Neutrophil (primary cell): ENCODE data around the gene NCCRP1.

ENCODE experiments used
- H3K27ac ChIP-seq: fragments of 200-600 bp; sonication (generic); 2 replicates; pipeline ENCODE4 v1.5.1; 2016; ENCODE audit warnings: mild to moderate bottlenecking, moderate library complexity
- H3K27me3 ChIP-seq: fragments of 200-600 bp; sonication (generic); 2 replicates; pipeline ENCODE4 v1.6.0; 2016; ENCODE audit warnings: mild to moderate bottlenecking
- H3K36me3 ChIP-seq: fragments of 200-600 bp; sonication (generic); 2 replicates; pipeline ENCODE4 v1.5.1; 2017
- H3K4me1 ChIP-seq, 2 experiments: fragments of 200-600 bp in 1 of 2; sonication (generic) in 1 of 2; 1 replicate in 1 of 2; 2 replicates in 1 of 2; pipeline versions ENCODE4 v1.5.1 to v1.6.1; 2013 to 2016; ENCODE audit warnings: low read depth in 1 of 2, low read length in 1 of 2, mild to moderate bottlenecking in 1 of 2, moderate library complexity in 1 of 2; ENCODE audit not compliant: control insufficient read depth in 1 of 2, insufficient read depth in 1 of 2
- H3K4me3 ChIP-seq, 2 experiments: fragments of 200-600 bp in 1 of 2; sonication (generic) in 1 of 2; 1 replicate in 1 of 2; 2 replicates in 1 of 2; pipeline ENCODE4 v1.5.1; 2013 to 2016; ENCODE audit warnings: low read depth in 1 of 2, low read length in 1 of 2, mild to moderate bottlenecking in 1 of 2, moderate library complexity in 1 of 2
- H3K9me3 ChIP-seq: fragments of 200-600 bp; sonication (generic); 2 replicates; pipeline ENCODE4 v1.5.1; 2016
- CTCF ChIP-seq: fragments of 200-600 bp; sonication (generic); IDR thresholded peaks from 2 replicates; pipeline ENCODE4 v1.5.1; 2016; ENCODE audit warnings: antibody characterized with exemption

NCCRP1 gene

GRCh38 chr19:39196860-39197562 is at the start of gene NCCRP1:
NCCRP1 (plus strand) TSS chr19:39196964; CDS start chr19:39196983, 19 bp downstream.
- TF ChIP-seq CTCF = no peak
- Histone ChIP-seq H3K36me3 (no peaks in the 10 kb centered on the region), H3K4me3 (no peak within 1 kb of the TSS), H3K27me3 (peaks cover 86% of the 10 kb centered on the region), H3K9me3 (no peaks in the 10 kb centered on the region), H3K4me1 (no peaks in the 10 kb centered on the region), H3K27ac (no peak within 1 kb of the TSS)

DNA sequence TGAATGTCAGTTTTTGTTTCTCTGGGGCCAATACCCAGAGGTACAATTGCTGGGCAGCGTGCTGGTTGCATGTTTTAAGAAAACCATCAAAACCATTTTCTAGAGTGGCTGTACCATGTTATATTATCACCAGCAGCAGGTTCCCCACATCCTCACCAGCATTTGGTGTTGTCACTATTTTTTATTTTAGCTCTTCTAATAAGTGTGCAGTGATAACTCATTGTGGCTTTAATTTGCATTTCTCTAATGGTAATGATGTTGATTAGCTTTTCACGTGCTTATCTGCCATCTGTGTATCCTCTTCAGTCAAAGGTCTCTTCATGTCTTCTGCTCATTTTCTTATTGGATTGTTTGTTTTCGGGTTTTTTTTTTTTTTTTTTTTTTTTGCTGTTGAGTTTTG is 49.3 kb upstream of the NCCRP1 start:
- H3K4me1 ChIP-seq = peaks cover 7 to 14% of the 10 kb centered on the region in 2 experiments
- no peak overlapping the region for H3K4me3 ChIP-seq
- no peaks in the 10 kb centered on the region for H3K27me3 ChIP-seq
- H3K36me3 ChIP-seq = no peaks in the 10 kb centered on the region
- TF ChIP-seq CTCF = no peak
- no peak overlapping the region for H3K27ac ChIP-seq
- H3K9me3 ChIP-seq = no peaks in the 10 kb centered on the region

DNA sequence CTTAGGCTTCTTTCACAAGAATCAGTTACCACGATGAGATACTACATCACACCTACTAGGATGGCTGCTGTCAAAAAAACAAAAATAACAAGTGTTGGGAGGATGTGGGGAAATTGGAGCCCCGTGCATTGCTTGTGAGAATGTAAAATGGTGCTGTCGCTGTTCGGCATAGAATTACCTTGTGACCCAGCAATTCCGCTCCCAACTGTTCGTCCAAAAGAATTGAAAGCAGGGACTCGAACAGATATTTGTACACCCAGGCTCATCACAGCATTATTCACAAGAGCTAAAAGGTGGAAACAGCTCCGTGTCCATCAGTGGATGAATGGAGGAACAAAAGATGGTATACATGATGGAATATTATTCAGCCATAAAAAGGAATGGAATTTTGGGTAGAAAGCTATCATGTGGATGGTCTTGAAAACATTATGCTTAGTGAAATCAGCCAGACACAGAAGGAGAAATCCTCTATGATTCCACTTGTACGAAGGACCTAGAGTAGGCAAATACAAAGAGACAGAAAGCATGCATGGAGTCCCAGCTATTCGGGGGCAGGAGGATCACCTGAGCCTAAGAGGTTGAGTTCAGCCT is 47.7 kb upstream of the NCCRP1 start:
- Histone ChIP-seq H3K4me3 (no peak overlapping the region), H3K4me1 (peaks cover 7 to 14% of the 10 kb centered on the region in 2 experiments), H3K27me3 (no peaks in the 10 kb centered on the region), H3K9me3 (no peaks in the 10 kb centered on the region), H3K27ac (no peak overlapping the region), H3K36me3 (no peaks in the 10 kb centered on the region)
- TF ChIP-seq CTCF = no peak

- H3K27ac ChIP-seq = no peak overlapping the region
- no peaks in the 10 kb centered on the region for H3K36me3 ChIP-seq
- no peak overlapping the region for H3K4me3 ChIP-seq
- TF ChIP-seq CTCF = no peak
- no peaks in the 10 kb centered on the region for H3K9me3 ChIP-seq
- H3K4me1 ChIP-seq = peaks cover 0 to 3% of the 10 kb centered on the region in 2 experiments
- no peaks in the 10 kb centered on the region for H3K27me3 ChIP-seq
These were observed 46.5 kb upstream of the NCCRP1 start for GRCh38 chr19:39150235-39150634.

DNA sequence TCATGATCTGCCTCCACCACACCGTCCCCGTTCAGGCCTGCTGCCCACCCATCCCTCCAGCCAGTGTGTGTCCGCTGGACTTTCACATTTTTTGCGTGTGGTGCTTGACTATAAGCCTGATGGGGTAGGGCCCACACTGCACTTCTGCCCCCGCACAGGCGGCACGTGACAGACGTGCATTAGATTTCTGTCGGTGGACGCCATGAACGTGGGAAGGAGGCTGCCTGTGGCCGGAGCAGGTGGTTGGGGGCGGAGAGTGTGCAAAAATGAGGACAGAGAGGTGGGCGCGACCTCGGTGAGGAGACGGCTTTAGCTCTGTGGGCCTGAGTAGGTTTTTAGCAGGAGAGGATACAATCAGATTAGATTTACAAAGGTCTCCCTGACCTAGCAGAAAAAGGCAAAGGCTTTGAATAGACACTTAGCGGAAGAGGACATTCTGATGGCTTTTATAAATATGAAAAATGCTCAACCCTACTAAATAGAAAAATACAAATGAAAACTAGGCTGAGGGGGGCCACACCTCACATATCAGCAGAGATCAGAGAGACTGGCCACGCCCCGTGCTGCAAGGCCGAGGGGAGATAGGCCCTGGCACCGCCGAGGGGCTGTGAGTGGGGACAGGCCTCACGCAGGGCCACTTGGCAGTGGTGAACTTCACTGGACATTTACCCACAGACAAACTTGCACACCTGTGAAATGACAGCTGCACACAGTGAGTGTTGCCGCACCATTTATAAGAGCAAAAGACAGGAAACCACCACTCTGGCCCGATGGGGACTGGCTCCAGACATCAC is 45.8 kb upstream of the NCCRP1 start:
- H3K4me1 ChIP-seq = no peaks in the 10 kb centered on the region
- H3K4me3 ChIP-seq = no peak overlapping the region
- no peak for TF ChIP-seq CTCF
- no peaks in the 10 kb centered on the region for H3K27me3 ChIP-seq
- H3K27ac ChIP-seq = no peak overlapping the region
- H3K36me3 ChIP-seq = no peaks in the 10 kb centered on the region
- H3K9me3 ChIP-seq = no peaks in the 10 kb centered on the region
